ENCODE measurements around the gene FCRL2. TPM values are rescaled to one million over a fixed set of nuclear protein-coding genes. Genes with fewer than 3 reads are reported as not detected.

The FCRL2 gene
- total RNA-seq, 4 donors from 2014 or later, result 0.50 TPM; not detected in 3

GRCh38 chr1:157724537-157725220, 52.3 kb downstream of the FCRL2 start:
- TF ChIP-seq POLR2AphosphoS5 (IDR thresholded peaks at IDR 0.05) (no peak), EP300 (IDR thresholded peaks at IDR 0.05) (no peak), POLR2A (IDR thresholded peaks at IDR 0.05; ENCODE audit: low read depth) (no peak)
- TF ChIP-seq, protein P1, sequence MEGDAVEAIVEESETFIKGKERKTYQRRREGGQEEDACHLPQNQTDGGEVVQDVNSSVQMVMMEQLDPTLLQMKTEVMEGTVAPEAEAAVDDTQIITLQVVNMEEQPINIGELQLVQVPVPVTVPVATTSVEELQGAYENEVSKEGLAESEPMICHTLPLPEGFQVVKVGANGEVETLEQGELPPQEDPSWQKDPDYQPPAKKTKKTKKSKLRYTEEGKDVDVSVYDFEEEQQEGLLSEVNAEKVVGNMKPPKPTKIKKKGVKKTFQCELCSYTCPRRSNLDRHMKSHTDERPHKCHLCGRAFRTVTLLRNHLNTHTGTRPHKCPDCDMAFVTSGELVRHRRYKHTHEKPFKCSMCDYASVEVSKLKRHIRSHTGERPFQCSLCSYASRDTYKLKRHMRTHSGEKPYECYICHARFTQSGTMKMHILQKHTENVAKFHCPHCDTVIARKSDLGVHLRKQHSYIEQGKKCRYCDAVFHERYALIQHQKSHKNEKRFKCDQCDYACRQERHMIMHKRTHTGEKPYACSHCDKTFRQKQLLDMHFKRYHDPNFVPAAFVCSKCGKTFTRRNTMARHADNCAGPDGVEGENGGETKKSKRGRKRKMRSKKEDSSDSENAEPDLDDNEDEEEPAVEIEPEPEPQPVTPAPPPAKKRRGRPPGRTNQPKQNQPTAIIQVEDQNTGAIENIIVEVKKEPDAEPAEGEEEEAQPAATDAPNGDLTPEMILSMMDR (IDR thresholded peaks at IDR 0.05), result no peak
- DNase-seq (ENCODE audit: extremely low spot score), result no peak
- no peaks in the 10 kb centered on the region for H3K27me3 ChIP-seq
- H3K4me3 ChIP-seq, result no peak overlapping the region
- intact Hi-C loops (cut with DNase I), result no loop called here
- H3K4me1 ChIP-seq, result no peaks in the 10 kb centered on the region
- 70% methylated on average over 2 of the region's 2 CpGs for WGBS
- H3K27ac ChIP-seq (replicated peaks in 1 of 4), result no peak overlapping the region
- H3K9me3 ChIP-seq, result peaks cover 0 to 10% (median 0%) of the 10 kb centered on the region in 4 donors
- no peaks in the 10 kb centered on the region for H3K36me3 ChIP-seq

DNA sequence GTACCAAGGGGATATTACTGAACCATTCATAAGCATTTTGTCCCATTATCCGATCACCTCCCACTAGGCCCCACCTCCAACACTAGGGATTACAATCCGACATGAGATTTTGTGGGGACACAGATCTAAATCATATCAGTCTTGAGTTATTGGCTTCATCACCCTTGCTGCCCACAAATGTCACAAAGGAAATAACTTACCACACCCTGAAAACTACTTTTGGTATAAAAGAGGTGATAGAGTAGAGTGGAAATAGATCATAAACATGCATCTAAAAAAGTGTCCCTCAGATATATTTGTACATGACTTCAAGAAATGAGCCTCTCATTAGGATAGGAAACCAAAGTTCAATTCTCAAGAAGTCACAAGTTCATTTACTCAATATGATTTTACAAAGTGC, 53.8 kb downstream of the FCRL2 start:
- H3K27me3 ChIP-seq, result no peaks in the 10 kb centered on the region
- intact Hi-C loops (cut with DNase I), result no loop called here
- whole genome bisulfite sequencing, result 90% methylated on average over 2 of the region's 2 CpGs
- TF ChIP-seq EP300 (IDR thresholded peaks at IDR 0.05), result no peak
- no peak for TF ChIP-seq POLR2A (IDR thresholded peaks at IDR 0.05; ENCODE audit: low read depth)
- TF ChIP-seq POLR2AphosphoS5 (IDR thresholded peaks at IDR 0.05), result no peak
- TF ChIP-seq, protein P1 (IDR thresholded peaks at IDR 0.05), result no peak
- DNase-seq (ENCODE audit: extremely low spot score), result no peak
- no peak overlapping the region for H3K4me3 ChIP-seq
- peaks cover 0 to 10% (median 0%) of the 10 kb centered on the region in 4 donors for H3K9me3 ChIP-seq
- no peaks in the 10 kb centered on the region for H3K4me1 ChIP-seq
- no peak overlapping the region for H3K27ac ChIP-seq (replicated peaks in 1 of 4)
- no peaks in the 10 kb centered on the region for H3K36me3 ChIP-seq

GRCh38 chr1:157721985-157722384, 54.9 kb downstream of the FCRL2 start:
- Histone ChIP-seq H3K36me3 (no peaks in the 10 kb centered on the region), H3K27me3 (no peaks in the 10 kb centered on the region), H3K4me1 (no peaks in the 10 kb centered on the region), H3K9me3 (peaks cover 0 to 10% (median 0%) of the 10 kb centered on the region in 4 donors), H3K27ac (replicated peaks in 1 of 4) (no peak overlapping the region), H3K4me3 (no peak overlapping the region)
- intact Hi-C loops (cut with DNase I), result no loop called here
- WGBS, result 100% methylated on average over 1 of the region's 1 CpG
- no peak for DNase-seq (ENCODE audit: extremely low spot score)
- TF ChIP-seq, protein P1 (IDR thresholded peaks at IDR 0.05), result no peak
- no peak for TF ChIP-seq POLR2AphosphoS5 (IDR thresholded peaks at IDR 0.05)
- no peak for TF ChIP-seq EP300 (IDR thresholded peaks at IDR 0.05)
- TF ChIP-seq POLR2A (IDR thresholded peaks at IDR 0.05; ENCODE audit: low read depth), result no peak

DNA sequence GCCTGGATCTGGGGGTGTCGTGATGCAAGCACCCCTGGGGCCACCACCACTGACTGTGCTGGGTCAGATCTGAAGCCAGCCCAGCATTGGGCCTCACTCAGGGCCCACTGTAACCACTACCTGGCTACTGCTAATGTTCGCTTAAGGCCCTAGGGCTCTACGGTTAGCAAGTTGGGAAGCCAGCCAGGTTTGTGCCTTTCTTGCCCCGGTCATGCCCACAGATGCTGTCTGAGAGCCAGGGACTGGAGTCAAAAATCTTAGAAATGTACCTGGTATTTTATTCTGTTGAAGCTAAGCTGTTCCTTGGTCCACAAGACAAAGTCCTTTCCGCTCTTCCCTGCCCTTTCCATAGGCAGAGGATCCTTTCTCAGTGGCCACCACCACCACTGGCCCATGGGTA, 61.2 kb downstream of the FCRL2 start:
- 86% methylated on average over 4 of the region's 5 CpGs for WGBS
- H3K27me3 ChIP-seq, result no peaks in the 10 kb centered on the region
- no peaks in the 10 kb centered on the region for H3K4me1 ChIP-seq
- no peaks in the 10 kb centered on the region for H3K36me3 ChIP-seq
- no peaks in the 10 kb centered on the region for H3K9me3 ChIP-seq
- TF ChIP-seq EP300 (IDR thresholded peaks at IDR 0.05) (no peak), POLR2AphosphoS5 (IDR thresholded peaks at IDR 0.05) (no peak), POLR2A (IDR thresholded peaks at IDR 0.05; ENCODE audit: low read depth) (no peak)
- TF ChIP-seq, protein P1 (IDR thresholded peaks at IDR 0.05), result no peak
- no peak for DNase-seq (ENCODE audit: extremely low spot score)
- H3K4me3 ChIP-seq, result no peak overlapping the region
- intact Hi-C loops (cut with DNase I), result no loop called here
- H3K27ac ChIP-seq (replicated peaks in 1 of 4), result no peak overlapping the region

GRCh38 chr1:157711802-157712201, 65.1 kb downstream of the FCRL2 start:
- intact Hi-C loops (cut with DNase I), result no loop called here
- Histone ChIP-seq H3K36me3 (no peaks in the 10 kb centered on the region), H3K27ac (replicated peaks in 1 of 4) (no peak overlapping the region), H3K9me3 (no peaks in the 10 kb centered on the region), H3K27me3 (no peaks in the 10 kb centered on the region), H3K4me3 (no peak overlapping the region), H3K4me1 (no peaks in the 10 kb centered on the region)
- TF ChIP-seq POLR2AphosphoS5 (IDR thresholded peaks at IDR 0.05) (no peak), EP300 (IDR thresholded peaks at IDR 0.05) (no peak), POLR2A (IDR thresholded peaks at IDR 0.05; ENCODE audit: low read depth) (no peak)
- TF ChIP-seq, protein P1 (IDR thresholded peaks at IDR 0.05), result no peak
- DNase-seq (ENCODE audit: extremely low spot score), result no peak

Data from esophagus muscularis mucosa (tissue), 4 donors.